H1 (cell line): ENCODE data around the gene GNAO1. TPM values are rescaled to one million over a fixed set of nuclear protein-coding genes. Genes with fewer than 3 reads are reported as not detected.

Experiments
- ATF3 ChIP-seq: IDR thresholded peaks from 2 replicates; pipeline ENCODE4 v1.6.1; 2011; ENCODE audit warnings: low read depth, mild to moderate bottlenecking, low read length; ENCODE audit not compliant: insufficient read depth
- EP300 ChIP-seq, 2 experiments: IDR thresholded peaks; 1 replicate in 1 of 2; 2 replicates in 1 of 2; pipeline ENCODE4 v1.6.1; 2011 to 2012; ENCODE audit warnings: low read depth in 2 of 2, low read length in 2 of 2, mild to moderate bottlenecking in 2 of 2, borderline replicate concordance in 1 of 2, inconsistent platforms in 1 of 2, moderate library complexity in 1 of 2
- JUND ChIP-seq: IDR thresholded peaks from 2 replicates; pipeline ENCODE4 v1.6.1; 2011; ENCODE audit warnings: mild to moderate bottlenecking, improper control_type of control experiment, low read length
- KDM5A ChIP-seq: fragments of 200-600 bp; IDR thresholded peaks from 2 replicates; pipeline ENCODE4 v1.7.1; 2012; ENCODE audit warnings: mild to moderate bottlenecking, low read length, inconsistent platforms, mixed read lengths
- POLR2A ChIP-seq, 2 experiments: IDR thresholded peaks; 1 replicate in 1 of 2; 2 replicates in 1 of 2; pipeline ENCODE4 v1.6.1; 2011; ENCODE audit warnings: low read depth in 2 of 2, low read length in 2 of 2, mild to moderate bottlenecking in 2 of 2; ENCODE audit errors: control extremely low read depth in 1 of 2
- RFX5 ChIP-seq: IDR thresholded peaks from 2 replicates; pipeline ENCODE4 v1.6.1; 2011; ENCODE audit warnings: low read depth, low read length, improper control_type of control experiment, borderline replicate concordance
- SIN3A ChIP-seq, 2 experiments: IDR thresholded peaks in 1 of 2; conservative IDR thresholded peaks in 1 of 2; 2 replicates each; pipeline ENCODE4 v1.6.1; 2011 to 2012; ENCODE audit warnings: low read length in 2 of 2, improper control_type of control experiment in 1 of 2, low read depth in 1 of 2, mild to moderate bottlenecking in 1 of 2
- polyA plus RNA-seq, 7 experiments: library from polyadenylated mRNA; depleted of rRNA in 3 of 7; stranded (reverse) in 5 of 7; unstranded in 2 of 7; fragments of >200 nt in 5 of 7; fragments of 200-250 nt in 2 of 7; gene quantifications; 1 replicate in 5 of 7; 2 replicates in 1 of 7; 4 replicates in 1 of 7; pipeline versions ENCODE4 v1.2.1 to v1.2.3, GENCODE V29; 2011 to 2013; ENCODE audit warnings: missing spikeins in 2 of 7, mixed read lengths in 2 of 7
- total RNA-seq: library from RNA; stranded (reverse); fragmentation: NEBNext Ultra II Directional; extraction: Animal tissue kit (Norgen Biotek cat#: 25700); gene quantifications from 2 replicates; pipeline ENCODE4 v1.2.1, GENCODE V29; 2021

Gene GNAO1
- total and polyA plus RNA-seq, 2 of the 8 experiments (the other 6 are each of a cell fraction or from before 2014, with no cell fraction given): 6.7 to 34.4 TPM

DNA sequence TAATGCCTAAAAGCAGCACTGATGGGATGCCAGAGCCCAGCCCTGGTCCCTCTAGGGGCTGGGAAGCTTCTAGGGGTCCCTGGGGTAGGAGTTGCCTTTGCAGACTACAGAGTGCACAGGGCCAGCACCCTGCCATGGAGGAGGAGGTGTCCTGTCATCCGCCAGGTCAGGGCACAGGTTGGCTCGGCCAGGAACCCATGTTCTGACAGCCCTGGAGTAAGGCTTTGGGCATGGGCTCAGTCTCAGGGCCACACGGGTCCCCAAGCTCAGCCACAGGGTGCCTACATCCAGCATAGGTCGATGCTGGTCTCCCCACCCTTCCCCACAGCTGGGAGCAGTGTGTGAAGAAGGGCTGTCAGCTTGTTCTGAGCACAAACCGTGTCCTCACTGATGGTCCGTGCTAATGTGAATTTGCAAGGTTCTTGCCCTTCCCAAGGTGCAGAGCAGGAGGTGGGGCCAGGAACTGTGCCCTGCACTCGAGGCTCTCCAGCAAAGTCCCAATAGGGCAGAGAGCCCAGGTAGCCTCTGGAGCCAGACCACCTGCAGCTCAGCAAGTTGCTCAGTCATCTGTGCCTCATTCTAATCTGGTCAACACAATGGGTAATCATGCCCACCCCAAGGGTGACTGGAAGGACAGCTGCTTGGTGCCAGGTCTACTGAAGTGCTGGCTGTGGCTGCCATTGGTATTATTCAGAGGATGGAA lies 161.2 kb downstream of the GNAO1 start (continued):
- TF ChIP-seq EP300 (IDR thresholded peaks at IDR 0.05; ENCODE audit: borderline replicate concordance in 1 of 2, low read depth in 2 of 2, low read length in 2 of 2) (no peak), RFX5 (no peak), KDM5A (no peak), JUND (no peak), ATF3 (no peak), POLR2A (IDR thresholded peaks at IDR 0.05; ENCODE audit: control extremely low read depth in 1 of 2, low read depth in 2 of 2, low read length in 2 of 2) (no peak), SIN3A (conservative IDR thresholded peaks at IDR 0.05 in 1 of 2, IDR thresholded peaks at IDR 0.05 in 1 of 2; ENCODE audit: low read depth in 1 of 2, low read length in 2 of 2) (no peak)
